ENCODE results near the gene GDF7. TPM values are rescaled to one million over a fixed set of nuclear protein-coding genes. Genes with fewer than 3 reads are reported as not detected.

GDF7 gene
- total and polyA plus RNA-seq, 4 donors: 4.1 to 16.4 (median 15.7) TPM

DNA sequence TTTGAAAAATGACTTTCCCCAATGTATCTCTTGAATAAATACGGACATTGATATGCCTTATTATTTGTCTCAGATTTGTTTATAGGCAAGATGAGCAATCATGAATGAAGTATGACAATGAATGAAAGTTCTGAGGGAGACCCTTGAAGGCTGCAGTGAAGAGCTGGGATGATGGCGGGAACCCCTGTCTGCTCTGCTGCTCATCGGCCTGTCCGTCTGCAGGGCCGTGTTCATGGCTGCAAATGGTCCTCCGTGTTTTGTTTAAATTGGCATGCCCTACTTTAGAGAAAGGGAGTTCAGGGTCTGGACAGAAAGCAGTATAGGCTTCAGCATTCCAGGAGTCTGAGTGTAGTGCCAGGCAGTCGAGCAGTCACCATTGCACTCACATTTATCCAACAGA is 14.8 kb upstream of the GDF7 start:
- no peak for ATAC-seq (ENCODE audit: low FRiP score)
- Histone ChIP-seq H3K4me1 (ENCODE audit: control insufficient read depth in 1 of 2, insufficient read depth in 2 of 2, low read length in 2 of 2) (no peaks in the 10 kb centered on the region), H3K27me3 (ENCODE audit: control insufficient read depth in 1 of 2, insufficient read depth in 2 of 2, low read length in 1 of 2) (no peaks in the 10 kb centered on the region), H3K27ac (ENCODE audit: low read depth in 1 of 2, low read length in 2 of 2) (no peak overlapping the region), H3K36me3 (ENCODE audit: control insufficient read depth in 1 of 2, insufficient read depth in 2 of 2, low read length in 1 of 2) (no peaks in the 10 kb centered on the region), H3K4me3 (ENCODE audit: low read length in 2 of 2) (no peak overlapping the region), H3K9me3 (ENCODE audit: control insufficient read depth, low read length) (no peaks in the 10 kb centered on the region)
- peak in 1 of 2 donors; percentile 61 for DNase-seq
- WGBS, 2 donors: 27 to 30% methylated on average over 7 of the region's 7 CpGs
- intact Hi-C loops (cut with DNase I): no loop called here

DNA sequence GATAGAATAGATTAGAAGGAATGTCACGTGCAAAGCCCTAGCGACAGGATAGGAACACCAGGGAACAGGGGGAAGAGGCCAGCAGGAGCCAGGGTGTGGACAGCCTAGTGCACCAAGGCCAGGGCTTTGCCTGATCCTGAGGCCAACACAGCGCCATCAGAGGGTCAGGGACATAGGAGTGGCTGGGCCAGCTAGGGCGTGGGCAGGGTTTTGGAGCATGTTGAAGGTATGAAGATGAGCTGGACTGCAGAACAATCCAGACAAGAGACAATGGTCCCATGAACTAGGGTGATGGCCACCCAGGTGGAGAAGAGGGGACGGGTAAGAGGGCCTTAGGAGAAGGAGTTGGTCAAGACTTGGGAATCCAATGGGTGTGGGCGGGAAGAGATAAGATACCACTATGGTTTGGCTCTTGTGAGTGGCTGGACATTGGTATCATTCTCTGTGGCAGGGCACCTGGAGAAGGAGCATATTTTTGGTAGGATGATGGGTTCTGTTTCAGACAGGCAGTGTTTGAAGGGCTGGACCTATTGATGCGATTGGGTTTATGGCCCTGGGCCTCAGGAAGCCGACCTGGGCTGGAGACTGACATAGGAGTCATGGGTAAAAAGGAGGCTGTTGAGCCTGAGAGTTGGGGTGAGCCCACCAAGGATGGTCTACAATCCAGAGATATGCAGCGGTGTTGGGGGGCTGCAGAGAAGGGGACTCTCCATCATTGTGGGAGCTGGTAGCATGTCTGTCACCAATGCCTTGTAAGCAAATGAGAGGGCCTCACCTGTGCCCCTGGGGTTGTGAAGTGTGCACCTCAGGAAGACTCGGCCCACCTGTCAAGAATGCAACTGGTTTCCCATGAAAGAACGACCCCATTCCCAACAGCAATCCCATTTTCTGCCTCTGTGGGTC is 14.0 kb upstream of the GDF7 start:
- no peaks in the 10 kb centered on the region for H3K4me1 ChIP-seq (ENCODE audit: control insufficient read depth in 1 of 2, insufficient read depth in 2 of 2, low read length in 2 of 2)
- DNase-seq (peak; percentile 26 to 59), ATAC-seq (ENCODE audit: low FRiP score) (no peak)
- 88 to 89% methylated on average over 11 of the region's 11 CpGs for WGBS, 2 donors
- H3K27ac ChIP-seq (ENCODE audit: low read depth in 1 of 2, low read length in 2 of 2): peak overlapping the region in 1 of 2 donors; percentile 18
- no peaks in the 10 kb centered on the region for H3K9me3 ChIP-seq (ENCODE audit: control insufficient read depth, low read length)
- no peaks in the 10 kb centered on the region for H3K36me3 ChIP-seq (ENCODE audit: control insufficient read depth in 1 of 2, insufficient read depth in 2 of 2, low read length in 1 of 2)
- H3K27me3 ChIP-seq (ENCODE audit: control insufficient read depth in 1 of 2, insufficient read depth in 2 of 2, low read length in 1 of 2): no peaks in the 10 kb centered on the region
- intact Hi-C loops (cut with DNase I): no loop called here
- H3K4me3 ChIP-seq (ENCODE audit: low read length in 2 of 2): no peak overlapping the region

GRCh38 chr2:20653695-20654534 is 13.0 kb upstream of the GDF7 start:
- H3K9me3 ChIP-seq (ENCODE audit: control insufficient read depth, low read length): no peaks in the 10 kb centered on the region
- intact Hi-C loops (cut with DNase I): no loop called here
- ATAC-seq (ENCODE audit: low FRiP score) (no peak), DNase-seq (peak; percentile 24 to 61)
- H3K27ac ChIP-seq (ENCODE audit: low read depth in 1 of 2, low read length in 2 of 2): no peak overlapping the region
- H3K4me3 ChIP-seq (ENCODE audit: low read length in 2 of 2): no peak overlapping the region
- no peaks in the 10 kb centered on the region for H3K27me3 ChIP-seq (ENCODE audit: control insufficient read depth in 1 of 2, insufficient read depth in 2 of 2, low read length in 1 of 2)
- WGBS, 2 donors: 86 to 87% methylated on average over 7 of the region's 7 CpGs
- no peaks in the 10 kb centered on the region for H3K36me3 ChIP-seq (ENCODE audit: control insufficient read depth in 1 of 2, insufficient read depth in 2 of 2, low read length in 1 of 2)
- no peaks in the 10 kb centered on the region for H3K4me1 ChIP-seq (ENCODE audit: control insufficient read depth in 1 of 2, insufficient read depth in 2 of 2, low read length in 2 of 2)

- H3K9me3 ChIP-seq (ENCODE audit: control insufficient read depth, low read length): no peaks in the 10 kb centered on the region
- H3K27me3 ChIP-seq (ENCODE audit: control insufficient read depth in 1 of 2, insufficient read depth in 2 of 2, low read length in 1 of 2): no peaks in the 10 kb centered on the region
- intact Hi-C loops (cut with DNase I): no loop called here
- H3K4me3 ChIP-seq (ENCODE audit: low read length in 2 of 2): no peak overlapping the region
- H3K4me1 ChIP-seq (ENCODE audit: control insufficient read depth in 1 of 2, insufficient read depth in 2 of 2, low read length in 2 of 2): no peaks in the 10 kb centered on the region
- 97 to 98% methylated on average over 2 of the region's 2 CpGs for WGBS, 2 donors
- no peak for ATAC-seq (ENCODE audit: low FRiP score)
- no peak for DNase-seq
- H3K36me3 ChIP-seq (ENCODE audit: control insufficient read depth in 1 of 2, insufficient read depth in 2 of 2, low read length in 1 of 2): no peaks in the 10 kb centered on the region
- no peak overlapping the region for H3K27ac ChIP-seq (ENCODE audit: low read depth in 1 of 2, low read length in 2 of 2)
Measured at GRCh38 chr2:20654535-20654813, 12.5 kb upstream of the GDF7 start.

GRCh38 chr2:20656561-20656960 is 10.4 kb upstream of the GDF7 start:
- Histone ChIP-seq H3K4me1 (ENCODE audit: control insufficient read depth in 1 of 2, insufficient read depth in 2 of 2, low read length in 2 of 2) (no peaks in the 10 kb centered on the region), H3K9me3 (ENCODE audit: control insufficient read depth, low read length) (no peaks in the 10 kb centered on the region), H3K27me3 (ENCODE audit: control insufficient read depth in 1 of 2, insufficient read depth in 2 of 2, low read length in 1 of 2) (no peaks in the 10 kb centered on the region), H3K27ac (ENCODE audit: low read depth in 1 of 2, low read length in 2 of 2) (no peak overlapping the region), H3K36me3 (ENCODE audit: control insufficient read depth in 1 of 2, insufficient read depth in 2 of 2, low read length in 1 of 2) (no peaks in the 10 kb centered on the region), H3K4me3 (ENCODE audit: low read length in 2 of 2) (no peak overlapping the region)
- no peak for ATAC-seq (ENCODE audit: low FRiP score)
- DNase-seq: peak; percentile 7 to 25
- WGBS, 2 donors: 93% methylated on average over 7 of the region's 7 CpGs
- intact Hi-C loops (cut with DNase I): no loop called here

GRCh38 chr2:20657522-20658235 is 9.3 kb upstream of the GDF7 start:
- H3K4me3 ChIP-seq (ENCODE audit: low read length in 2 of 2): no peak overlapping the region
- no peaks in the 10 kb centered on the region for H3K4me1 ChIP-seq (ENCODE audit: control insufficient read depth in 1 of 2, insufficient read depth in 2 of 2, low read length in 2 of 2)
- DNase-seq (peak in 1 of 2 donors; percentile 52), ATAC-seq (ENCODE audit: low FRiP score) (no peak)
- intact Hi-C loops (cut with DNase I): no loop called here
- 90 to 93% methylated on average over 4 of the region's 4 CpGs for WGBS, 2 donors
- no peaks in the 10 kb centered on the region for H3K27me3 ChIP-seq (ENCODE audit: control insufficient read depth in 1 of 2, insufficient read depth in 2 of 2, low read length in 1 of 2)
- no peaks in the 10 kb centered on the region for H3K9me3 ChIP-seq (ENCODE audit: control insufficient read depth, low read length)
- no peaks in the 10 kb centered on the region for H3K36me3 ChIP-seq (ENCODE audit: control insufficient read depth in 1 of 2, insufficient read depth in 2 of 2, low read length in 1 of 2)
- H3K27ac ChIP-seq (ENCODE audit: low read depth in 1 of 2, low read length in 2 of 2): no peak overlapping the region

DNA sequence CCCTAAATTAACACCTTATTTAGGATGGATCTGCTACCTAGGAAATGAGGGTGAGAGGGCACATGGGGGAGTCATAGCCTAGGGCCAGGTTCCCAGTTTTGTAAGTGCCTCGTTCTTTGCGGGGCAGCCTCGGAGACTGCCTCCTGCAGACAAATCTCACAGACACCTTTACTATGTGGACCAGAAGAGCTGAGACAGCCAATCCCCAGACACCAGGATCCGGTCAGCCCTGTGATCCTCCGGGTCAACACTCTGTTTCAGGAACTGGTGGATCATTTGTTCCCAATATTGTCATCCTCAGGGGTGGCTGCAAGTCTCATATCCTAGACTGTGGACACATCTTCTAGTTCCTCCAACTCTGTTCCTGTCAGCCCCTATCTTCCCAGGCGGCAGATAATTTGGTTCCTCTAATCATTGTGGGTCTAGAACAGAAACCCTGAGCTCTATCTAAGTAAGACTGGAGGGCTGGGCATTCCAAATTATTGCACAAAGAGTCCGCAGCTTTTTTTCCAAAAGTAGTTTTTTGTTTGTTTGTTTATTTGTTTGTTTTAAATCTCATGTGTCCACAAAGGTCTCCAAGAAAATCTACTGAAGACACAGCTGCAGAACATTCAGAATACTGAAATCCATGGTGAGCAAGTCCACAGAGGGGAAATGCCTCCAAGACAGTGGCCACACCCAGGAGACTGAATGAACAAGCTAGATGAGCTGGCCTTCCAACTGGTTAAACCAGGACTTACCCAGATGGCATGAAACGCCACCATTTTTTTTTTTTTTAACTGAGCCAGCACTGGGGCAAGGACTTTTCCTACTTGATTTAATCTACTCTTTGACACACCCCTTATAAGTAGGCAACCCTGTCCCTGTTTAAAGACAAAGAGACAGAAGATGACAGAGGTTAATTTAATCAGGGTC is 6.2 kb upstream of the GDF7 start:
- Histone ChIP-seq H3K4me1 (ENCODE audit: control insufficient read depth in 1 of 2, insufficient read depth in 2 of 2, low read length in 2 of 2) (no peaks in the 10 kb centered on the region), H3K9me3 (ENCODE audit: control insufficient read depth, low read length) (no peaks in the 10 kb centered on the region), H3K27me3 (ENCODE audit: control insufficient read depth in 1 of 2, insufficient read depth in 2 of 2, low read length in 1 of 2) (no peaks in the 10 kb centered on the region), H3K36me3 (ENCODE audit: control insufficient read depth in 1 of 2, insufficient read depth in 2 of 2, low read length in 1 of 2) (no peaks in the 10 kb centered on the region), H3K4me3 (ENCODE audit: low read length in 2 of 2) (no peak overlapping the region), H3K27ac (ENCODE audit: low read depth in 1 of 2, low read length in 2 of 2) (no peak overlapping the region)
- ATAC-seq (ENCODE audit: low FRiP score) (no peak), DNase-seq (no peak)
- 48% methylated on average over 8 of the region's 8 CpGs for WGBS, 2 donors
- intact Hi-C loops (cut with DNase I): loop anchor here (2.0 to 5.0 kb wide), 4 partner anchors 302 to 457 kb away; partner anchors contain the start of gene APOB (in 1 of the 2)
